HepG2 (cell line): Measurements from ENCODE around the gene COX8C.

Experiments used
- ATF6 ChIP-seq: sonication (generic); formaldehyde crosslinking; conservative IDR thresholded peaks from 2 replicates; pipeline ENCODE4 v1.4.0; 2020; ENCODE audit warnings: missing genetic modification reagents
- SIX1 ChIP-seq: sonication (generic); formaldehyde crosslinking; IDR thresholded peaks from 2 replicates; pipeline ENCODE4 v1.4.0; 2020; ENCODE audit warnings: missing genetic modification reagents, borderline replicate concordance
- ZBTB20 ChIP-seq: sonication (generic); formaldehyde crosslinking; IDR thresholded peaks from 2 replicates; pipeline ENCODE4 v1.8.1; 2023; ENCODE audit warnings: missing genetic modification reagents, low read depth, mild to moderate bottlenecking, borderline replicate concordance

DNA sequence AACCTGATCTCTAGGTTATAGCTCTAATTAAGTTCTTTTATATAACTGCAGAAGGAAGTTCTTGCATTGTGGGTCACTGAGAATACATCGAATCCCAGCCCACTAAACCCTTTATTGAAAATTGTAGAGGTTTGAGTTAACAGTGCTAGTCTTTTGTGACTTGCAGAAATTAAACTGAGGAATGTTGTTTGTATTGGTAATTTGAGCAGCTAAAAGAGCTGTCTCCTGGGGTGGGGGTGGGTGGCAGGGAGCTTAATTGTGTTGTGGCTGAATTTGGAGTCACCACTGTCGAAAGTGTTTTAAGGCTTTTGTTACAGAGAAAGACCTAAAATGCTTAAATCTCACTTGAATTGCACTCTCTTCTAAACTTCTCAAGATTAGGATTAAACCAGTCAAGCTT, 3.2 kb upstream of the COX8C start:
- TF ChIP-seq SIX1 (CRISPR knock-in tag) (no peak), ATF6 (CRISPR knock-in tag) (no peak), ZBTB20 (no peak)
